Small intestine (tissue), 7 donors: ENCODE data around the gene NCK1. TPM values are rescaled to one million over a fixed set of nuclear protein-coding genes. Genes with fewer than 3 reads are reported as not detected.
"Not testable (repeated sequence)": the region's sequence is repeated elsewhere in the genome, so short reads cannot be mapped to it uniquely, and the experiment has no call there.

Experiments used
- DNase-seq, 2 donors: peaks; one replicate each; pipeline versions ENCODE4 v3.0.0 to v3.0.0-alpha.2; 2013
- FAIRE-seq: peaks from 2 replicates; lab custom pipeline; 2012; peaks lifted over from hg19 to GRCh38; lab: Jason Lieb, UNC
- H3K27ac ChIP-seq, 3 donors: one replicate each; pipeline ENCODE4 v1.5.1; 2013; ENCODE audit warnings: low read length in 2 of 3, mild to moderate bottlenecking in 2 of 3, control low read depth in 1 of 3, inconsistent platforms in 1 of 3, low read depth in 1 of 3, moderate library complexity in 1 of 3
- H3K27me3 ChIP-seq, 3 donors: one replicate each; pipeline ENCODE4 v1.6.1; 2013; ENCODE audit warnings: low read length in 3 of 3, inconsistent platforms in 1 of 3; ENCODE audit not compliant: control insufficient read depth in 3 of 3, insufficient read depth in 3 of 3
- H3K36me3 ChIP-seq, 3 donors: one replicate each; pipeline ENCODE4 v1.6.1; 2013; ENCODE audit warnings: low read length in 3 of 3, inconsistent platforms in 1 of 3, low read depth in 1 of 3, mild to moderate bottlenecking in 1 of 3, moderate library complexity in 1 of 3; ENCODE audit not compliant: control insufficient read depth in 3 of 3, insufficient read depth in 2 of 3
- H3K4me1 ChIP-seq, 3 donors: one replicate each; pipeline ENCODE4 v1.6.1; 2013; ENCODE audit warnings: low read length in 2 of 3, inconsistent platforms in 1 of 3, low read depth in 1 of 3, mild to moderate bottlenecking in 1 of 3, moderate library complexity in 1 of 3; ENCODE audit not compliant: control insufficient read depth in 3 of 3, insufficient read depth in 2 of 3
- H3K4me3 ChIP-seq, 3 donors: one replicate each; pipeline ENCODE4 v1.5.1; 2013; ENCODE audit warnings: low read length in 3 of 3, control low read depth in 1 of 3, inconsistent platforms in 1 of 3, low read depth in 1 of 3, mild to moderate bottlenecking in 1 of 3, moderate library complexity in 1 of 3
- H3K9me3 ChIP-seq, 2 donors: one replicate each; pipeline ENCODE4 v1.6.1; 2013; ENCODE audit warnings: low read depth in 1 of 2, low read length in 1 of 2; ENCODE audit not compliant: control insufficient read depth in 2 of 2, insufficient read depth in 1 of 2
- WGBS, 3 donors: extraction: QIAGEN DNeasy Blood & Tissue Kit; methylation state at CpG; one replicate each; pipeline ENCODE4 v1.1.7; 2013; 5-methylcytosine and 5-hydroxymethylcytosine counted together
- polyA plus RNA-seq, 4 donors: library from polyadenylated mRNA; stranded (reverse) in 3 of 4; unstranded in 1 of 4; fragments of 200-250 nt in 3 of 4; fragments of 120-200 nt in 1 of 4; gene quantifications; one replicate each; pipeline versions ENCODE4 v1.2.1 to v1.2.3, GENCODE V29; 2013
- donor health status: healthy with polysubstance abuse.
- donor health status: control.
- donor health status: control.
- donor health status: Bipolar disorder and iron deficiency.
- donor health status: healthy.

Gene NCK1
- polyA plus RNA-seq, 4 donors, result 8.9 to 28.4 (median 15.2) TPM

GRCh38 chr3:136898549-136898948, 36.5 kb downstream of the NCK1 start:
- no peak for DNase-seq
- WGBS, 3 donors, result 67 to 81% (median 70%) methylated on average over 4 of the region's 4 CpGs
- Histone ChIP-seq H3K9me3 (peaks cover 0 to 12% of the 10 kb centered on the region in 2 donors), H3K36me3 (no peaks in the 10 kb centered on the region), H3K27me3 (no peaks in the 10 kb centered on the region), H3K27ac (no peak overlapping the region), H3K4me1 (peaks cover 0 to 5% (median 0%) of the 10 kb centered on the region in 3 donors), H3K4me3 (no peak overlapping the region)
- FAIRE-seq, result no peak

- H3K4me3 ChIP-seq, result no peak overlapping the region
- 88 to 93% (median 89%) methylated on average over 2 of the region's 2 CpGs for WGBS, 3 donors
- FAIRE-seq (no peak), DNase-seq (no peak)
- H3K27me3 ChIP-seq, result no peaks in the 10 kb centered on the region
- peaks cover 0 to 14% of the 10 kb centered on the region in 2 donors for H3K9me3 ChIP-seq
- peak overlapping the region in 1 of 3 donors; percentile 65 for H3K27ac ChIP-seq
- H3K36me3 ChIP-seq, result no peaks in the 10 kb centered on the region
- H3K4me1 ChIP-seq, result peaks cover 0 to under 1% (median 0%) of the 10 kb centered on the region in 3 donors
Observed at GRCh38 chr3:136898954-136899353, 36.9 kb downstream of the NCK1 start.

- no peak for FAIRE-seq
- Histone ChIP-seq H3K27me3 (no peaks in the 10 kb centered on the region), H3K36me3 (no peaks in the 10 kb centered on the region), H3K9me3 (peaks cover 0 to 19% of the 10 kb centered on the region in 2 donors), H3K4me1 (no peaks in the 10 kb centered on the region), H3K27ac (no peak overlapping the region), H3K4me3 (no peak overlapping the region)
- no peak for DNase-seq
- WGBS, 3 donors, result 29 to 62% (median 35%) methylated on average over 2 of the region's 2 CpGs
Observed at GRCh38 chr3:136899622-136900158, 37.7 kb downstream of the NCK1 start.

GRCh38 chr3:136900694-136901093, 38.7 kb downstream of the NCK1 start:
- FAIRE-seq, result peak; percentile 47

GRCh38 chr3:136901391-136901790, 39.4 kb downstream of the NCK1 start:
- DNase-seq (no peak), FAIRE-seq (no peak)
- no peak overlapping the region for H3K4me3 ChIP-seq
- peaks cover 0 to 5% (median 0%) of the 10 kb centered on the region in 3 donors for H3K36me3 ChIP-seq
- H3K27me3 ChIP-seq, result no peaks in the 10 kb centered on the region
- H3K27ac ChIP-seq, result no peak overlapping the region
- WGBS, 3 donors, result 87 to 93% (median 89%) methylated on average over 3 of the region's 3 CpGs
- peaks cover 0 to 31% of the 10 kb centered on the region in 2 donors for H3K9me3 ChIP-seq
- H3K4me1 ChIP-seq, result peaks cover 0 to under 1% (median 0%) of the 10 kb centered on the region in 3 donors

More at GRCh38 chr3:136900694-136901093, 38.7 kb downstream of the NCK1 start:
- not testable (repeated sequence) for H3K27me3 ChIP-seq, H3K27ac ChIP-seq, H3K4me3 ChIP-seq, H3K36me3 ChIP-seq, DNase-seq, H3K4me1 ChIP-seq
- H3K9me3 ChIP-seq, result peaks cover 0 to 28% of the 10 kb centered on the region in 2 donors
- 86 to 97% (median 94%) methylated on average over 1 of the region's 1 CpG for WGBS, 3 donors

- not testable (repeated sequence) for H3K27me3 ChIP-seq, H3K27ac ChIP-seq, DNase-seq, FAIRE-seq, H3K4me3 ChIP-seq, H3K4me1 ChIP-seq
- Histone ChIP-seq H3K36me3 (peaks cover 0 to 13% (median 0%) of the 10 kb centered on the region in 3 donors), H3K9me3 (peaks cover 0 to 42% of the 10 kb centered on the region in 2 donors)
- WGBS, 3 donors, result 86 to 96% (median 92%) methylated on average over 1 of the region's 1 CpG
Observed at GRCh38 chr3:136902530-136902929, 40.5 kb downstream of the NCK1 start.

GRCh38 chr3:136903899-136904298, 41.9 kb downstream of the NCK1 start:
- 0 to 69% (median 4%) methylated on average over 1 of the region's 1 CpG for WGBS, 3 donors
- Histone ChIP-seq H3K27ac (no peak overlapping the region), H3K4me1 (peaks cover 0 to 5% (median 0%) of the 10 kb centered on the region in 3 donors), H3K27me3 (no peaks in the 10 kb centered on the region), H3K36me3 (peaks cover 0 to 13% (median 0%) of the 10 kb centered on the region in 3 donors), H3K9me3 (peaks cover 0 to 46% of the 10 kb centered on the region in 2 donors), H3K4me3 (no peak overlapping the region)
- DNase-seq, result no peak
- FAIRE-seq, result no peak

- Histone ChIP-seq H3K27ac (no peak overlapping the region), H3K4me3 (no peak overlapping the region), H3K4me1 (peaks cover 0 to 6% (median 0%) of the 10 kb centered on the region in 3 donors), H3K36me3 (peaks cover 0 to 13% (median 0%) of the 10 kb centered on the region in 3 donors), H3K27me3 (no peaks in the 10 kb centered on the region), H3K9me3 (peaks cover 0 to 46% of the 10 kb centered on the region in 2 donors)
- 74 to 82% (median 76%) methylated on average over 4 of the region's 4 CpGs for WGBS, 3 donors
- DNase-seq (no peak), FAIRE-seq (no peak)
Observed at GRCh38 chr3:136904746-136905145, 42.7 kb downstream of the NCK1 start.
